ENCODE data around the gene XRN2. TPM values are rescaled to one million over a fixed set of nuclear protein-coding genes. Genes with fewer than 3 reads are reported as not detected.

Gene XRN2
- 71.5 and 76.8 TPM in 2 replicates for total RNA-seq (2014; rRNA removed)
- Bru-seq, nascent RNA, result percentile 94 among the genes with signal in this experiment
- percentile 89 among the genes with signal in this experiment for BruChase-seq, experiment 1, labeled RNA remaining after a 6-hour chase
- percentile 95 among the genes with signal in this experiment for BruChase-seq, experiment 2, labeled RNA remaining after a 2-hour chase
- long read RNA-seq, transcript XRN2-201 (30 exons, 3,437 nt), result major isoform, 93 of 178 reads
- long read RNA-seq, partial matches to known transcripts, result 69 of 178 reads
- long read RNA-seq, other reads (novel, unspliced or antisense), result 16 of 178 reads

- TF ChIP-seq CTCF (conservative IDR thresholded peaks at IDR 0.05; ENCODE audit: low read depth, low read length), result 0 out of 2 replicates have a peak, but pooled peaks have one; percentile 27
- TF ChIP-seq EZH2 (IDR thresholded peaks at IDR 0.05; ENCODE audit: low read length, unreplicated experiment), result no peak
- Histone ChIP-seq H3K9me3 (ENCODE audit: low read length) (no peaks in the 10 kb centered on the region), H3K27me3 (ENCODE audit: low read length) (no peaks in the 10 kb centered on the region), H3K36me3 (ENCODE audit: low read depth, low read length) (peaks cover 3% of the 10 kb centered on the region; the same call in 1 of the 2 replicates), H3K4me1 (ENCODE audit: insufficient read depth, low read length) (peaks cover 16% of the 10 kb centered on the region), H2AFZ (ENCODE audit: low read length) (peak within 1 kb of the TSS; percentile 87), H3K9me2 (replicated peaks; ENCODE audit: low read length) (no peaks in the 10 kb centered on the region), H3K9ac (ENCODE audit: low read length) (peak within 1 kb of the TSS; percentile 96), H4K20me1 (ENCODE audit: low read length) (peaks cover 20% of the 10 kb centered on the region), H3K79me2 (ENCODE audit: low read length) (peaks cover 32% of the 10 kb centered on the region), H3F3A (ENCODE audit: low read length, unreplicated experiment) (no peaks in the 10 kb centered on the region), H3K4me3 (ENCODE audit: low read length) (peak within 1 kb of the TSS; percentile 92), H3K27ac (ENCODE audit: low read length) (peak within 1 kb of the TSS; percentile 74), H3K4me2 (ENCODE audit: low read length) (peak within 1 kb of the TSS; percentile 96)
- ChIA-PET POLR2A (ENCODE audit: unreplicated experiment) (interaction anchor here (0.6 kb wide), 3 partner anchors 87 to 1286 kb away, joined by 3 to 5 read pairs (median 4); partner anchors contain the start of gene NAA20), CTCF (interaction anchor here (0.6 kb wide), 1 partner anchor 155 kb away, joined by 15 read pairs; no protein-coding TSS in a partner anchor)
- intact Hi-C loops (cut with micrococcal nuclease), result loop anchor here (5.0 kb wide), 2 partner anchors 66 to 176 kb away; partner anchors contain the start of gene KIZ
- peak; percentile 93 for ATAC-seq
- peak; percentile 97 for DNase-seq
- BruUV-seq (replicated peaks), result no TSS peak
These were observed at the start of gene XRN2 for GRCh38 chr20:21303061-21303871. Gene XRN2, plus strand, starts transcription at chr20:21303331. Its CDS starts 68 bp downstream, at chr20:21303399.

GRCh38 chr20:21257192-21257591 is 45.9 kb upstream of the XRN2 start:
- H3K4me1 ChIP-seq (ENCODE audit: insufficient read depth, low read length), result no peaks in the 10 kb centered on the region
- ATAC-seq (no peak), DNase-seq (no peak)
- H3K9me3 ChIP-seq (ENCODE audit: low read length), result no peaks in the 10 kb centered on the region
- H3K36me3 ChIP-seq (ENCODE audit: low read depth, low read length), result no peaks in the 10 kb centered on the region
- no TSS peak for BruUV-seq (replicated peaks)
- no peaks in the 10 kb centered on the region for H4K20me1 ChIP-seq (ENCODE audit: low read length)
- H3K9ac ChIP-seq (ENCODE audit: low read length), result no peak overlapping the region
- H3K9me2 ChIP-seq (replicated peaks; ENCODE audit: low read length), result no peaks in the 10 kb centered on the region
- CTCF ChIA-PET, result no interaction called here
- H3K79me2 ChIP-seq (ENCODE audit: low read length), result no peaks in the 10 kb centered on the region
- H3K4me3 ChIP-seq (ENCODE audit: low read length), result no peak overlapping the region
- no peaks in the 10 kb centered on the region for H3K27me3 ChIP-seq (ENCODE audit: low read length)
- H3F3A ChIP-seq (ENCODE audit: low read length, unreplicated experiment), result no peaks in the 10 kb centered on the region
- no peak overlapping the region for H3K4me2 ChIP-seq (ENCODE audit: low read length)
- no peak overlapping the region for H3K27ac ChIP-seq (ENCODE audit: low read length)
- no peak for TF ChIP-seq EZH2 (IDR thresholded peaks at IDR 0.05; ENCODE audit: low read length, unreplicated experiment)
- no peak for TF ChIP-seq EZH2phosphoT487 (IDR thresholded peaks at IDR 0.05; ENCODE audit: borderline replicate concordance, low read length)
- TF ChIP-seq CTCF (conservative IDR thresholded peaks at IDR 0.05; ENCODE audit: low read depth, low read length), result no peak
- POLR2A ChIA-PET (ENCODE audit: unreplicated experiment), result no interaction called here
- no peak overlapping the region for H2AFZ ChIP-seq (ENCODE audit: low read length)
- intact Hi-C loops (cut with micrococcal nuclease), result no loop called here

Measured in PC-3 (cell line).